A549 (cell line): Measurements from ENCODE around the gene BHLHE23. TPM values are rescaled to one million over a fixed set of nuclear protein-coding genes. Genes with fewer than 3 reads are reported as not detected.
A peak's percentile ranks its signal among the peaks of the same experiment; 100 is the strongest.

Experiments
- ATAC-seq, 2 experiments: fragments of 200-7000 bp in 1 of 2; fragments of >200 bp in 1 of 2; cut with Nextera tagmentation in 1 of 2; cut with Tn5 transposase in 1 of 2; 3 replicates each; pipeline versions ENCODE4 v1.8.0 to v1.9.1; 2018 to 2020; ENCODE audit warnings: mild to moderate bottlenecking in 1 of 2, moderate library complexity in 1 of 2
- CTCF ChIA-PET: fragments of 300-600 bp; sonication (Branson Sonifier 250); formaldehyde crosslinking; extraction: SDS; loops from one replicate; lab custom pipeline; 2021; ENCODE audit warnings: antibody characterized with exemption, inconsistent platforms; lab: Yijun Ruan, JAX
- POLR2A ChIA-PET: fragments of 350-600 bp; formaldehyde crosslinking; extraction: SDS; loops from one replicate; lab custom pipeline; 2021; ENCODE audit warnings: antibody characterized with exemption, inconsistent platforms; lab: Yijun Ruan, JAX
- DNase-seq, 2 experiments: peaks; one replicate each; pipeline versions ENCODE4 v3.0.0 to v3.0.0-alpha.2; 2011 to 2016; ENCODE audit warnings: low read depth in 1 of 2, low spot score in 1 of 2
- FAIRE-seq: peaks from 2 replicates; lab custom pipeline; 2011; peaks lifted over from hg19 to GRCh38; lab: Jason Lieb, UNC
- H3K27ac ChIP-seq, 2 experiments: fragments of >200 bp; sonication (Bioruptor Twin); formaldehyde crosslinking; 3 replicates each; pipeline ENCODE4 v1.5.1; 2016 to 2017
- H3K4me1 ChIP-seq: fragments of >200 bp; sonication (Bioruptor Twin); formaldehyde crosslinking; 3 replicates; pipeline ENCODE4 v1.6.1; 2016
- H3K4me2 ChIP-seq: fragments of >200 bp; sonication (Bioruptor Twin); formaldehyde crosslinking; 3 replicates; pipeline ENCODE4 v1.6.1; 2016
- H3K4me3 ChIP-seq: fragments of >200 bp; sonication (Bioruptor Twin); formaldehyde crosslinking; 3 replicates; pipeline ENCODE4 v1.5.1; 2016
- H3K9me3 ChIP-seq: fragments of >200 bp; sonication (Bioruptor Twin); formaldehyde crosslinking; 3 replicates; pipeline ENCODE4 v1.6.1; 2016
- CEBPB ChIP-seq, 2 experiments: fragments of >200 bp in 1 of 2; sonication (Bioruptor Twin) in 1 of 2; formaldehyde crosslinking in 1 of 2; IDR thresholded peaks; 2 replicates each; pipeline ENCODE4 v1.6.1; 2012 to 2016
- CHD2 ChIP-seq: fragments of 150-350 bp; IDR thresholded peaks from 2 replicates; pipeline ENCODE4 v1.6.1; 2014; ENCODE audit warnings: low read length; ENCODE audit not compliant: partially characterized antibody
- CHD4 ChIP-seq: fragments of 200-600 bp; sonication (generic); IDR thresholded peaks from 2 replicates; pipeline ENCODE4 v1.6.1; 2016; ENCODE audit warnings: antibody characterized with exemption, mild to moderate bottlenecking, borderline replicate concordance
- FOSB ChIP-seq: fragments of 250-450 bp; sonication (Bioruptor Pico); IDR thresholded peaks from 2 replicates; pipeline ENCODE4 v1.5.0; 2020; ENCODE audit warnings: mild to moderate bottlenecking, moderate library complexity
- HDAC2 ChIP-seq: fragments of 200-600 bp; sonication (generic); IDR thresholded peaks from 2 replicates; pipeline ENCODE4 v1.6.1; 2016
- HOXA7 ChIP-seq: fragments of 250-450 bp; sonication (Bioruptor Pico); IDR thresholded peaks from 2 replicates; pipeline ENCODE4 v1.5.0; 2020; ENCODE audit warnings: mild to moderate bottlenecking, moderate library complexity
- KDM5A ChIP-seq: fragments of 200-600 bp; sonication (generic); IDR thresholded peaks from 2 replicates; pipeline ENCODE4 v1.6.1; 2016; ENCODE audit warnings: antibody characterized with exemption, mild to moderate bottlenecking
- MYC ChIP-seq: IDR thresholded peaks from 2 replicates; pipeline ENCODE4 v1.6.1; 2012; ENCODE audit warnings: mild to moderate bottlenecking, inconsistent platforms, low read length, improper control_type of control experiment, borderline replicate concordance
- POLR2AphosphoS2 ChIP-seq: conservative IDR thresholded peaks from 2 replicates; pipeline ENCODE4 v1.6.1; 2012; ENCODE audit warnings: low read length, improper control_type of control experiment, inconsistent platforms
- RNF2 ChIP-seq: fragments of 200-600 bp; sonication (generic); IDR thresholded peaks from 2 replicates; pipeline ENCODE4 v1.6.1; 2016; ENCODE audit warnings: low read depth, mild to moderate bottlenecking, antibody characterized with exemption, moderate library complexity, borderline replicate concordance
- SMC3 ChIP-seq: fragments of >200 bp; sonication (Bioruptor Twin); formaldehyde crosslinking; IDR thresholded peaks from 3 replicates; pipeline ENCODE4 v1.6.1; 2018; ENCODE audit warnings: inconsistent platforms
- SREBF2 ChIP-seq: fragments of 450-650 bp; IDR thresholded peaks from 2 replicates; pipeline ENCODE4 v1.6.1; 2014; ENCODE audit warnings: mild to moderate bottlenecking, moderate library complexity
- WGBS: methylation state at CpG from one replicate; pipeline ENCODE4 v1.1.6; 2017; ENCODE audit errors: missing lambda C conversion rate; 5-methylcytosine and 5-hydroxymethylcytosine counted together
- polyA plus RNA-seq, 4 experiments: library from polyadenylated mRNA; depleted of rRNA in 3 of 4; stranded (reverse); fragments of >200 nt; fragmentation: RNase III in 1 of 4; extraction: RNeasy Plus Mini Kit Qiagen cat#74134 plus additional on column Dnase treatment in 1 of 4; gene quantifications; 2 replicates in 3 of 4; 3 replicates in 1 of 4; pipeline ENCODE4 v1.2.3, GENCODE V29; 2011 to 2017
- TF ChIP-seq, protein P1 (sequence below): fragments of 200-600 bp; sonication (generic); IDR thresholded peaks from 2 replicates; pipeline ENCODE4 v1.6.1; 2016; ENCODE audit warnings: antibody characterized with exemption, mild to moderate bottlenecking, moderate library complexity
- TF ChIP-seq, protein P2 (sequence below): fragments of 250-450 bp; sonication (Bioruptor Pico); IDR thresholded peaks from 2 replicates; pipeline ENCODE4 v1.5.0; 2021; ENCODE audit warnings: mild to moderate bottlenecking, moderate library complexity, borderline replicate concordance
- TF ChIP-seq, protein P3 (sequence below): fragments of 450-650 bp; IDR thresholded peaks from 2 replicates; pipeline ENCODE4 v1.6.1; 2014; ENCODE audit warnings: antibody characterized with exemption
- TF ChIP-seq, protein P4 (sequence below): IDR thresholded peaks from 2 replicates; pipeline ENCODE4 v1.6.1; 2012
- TF ChIP-seq, protein P5 (sequence below): fragments of >200 bp; sonication (Bioruptor Twin); formaldehyde crosslinking; IDR thresholded peaks from 3 replicates; pipeline ENCODE4 v1.6.1; 2016

BHLHE23 gene
- polyA plus RNA-seq, 2 of the 4 experiments (the other 2 are of a cell fraction): not detected

DNA sequence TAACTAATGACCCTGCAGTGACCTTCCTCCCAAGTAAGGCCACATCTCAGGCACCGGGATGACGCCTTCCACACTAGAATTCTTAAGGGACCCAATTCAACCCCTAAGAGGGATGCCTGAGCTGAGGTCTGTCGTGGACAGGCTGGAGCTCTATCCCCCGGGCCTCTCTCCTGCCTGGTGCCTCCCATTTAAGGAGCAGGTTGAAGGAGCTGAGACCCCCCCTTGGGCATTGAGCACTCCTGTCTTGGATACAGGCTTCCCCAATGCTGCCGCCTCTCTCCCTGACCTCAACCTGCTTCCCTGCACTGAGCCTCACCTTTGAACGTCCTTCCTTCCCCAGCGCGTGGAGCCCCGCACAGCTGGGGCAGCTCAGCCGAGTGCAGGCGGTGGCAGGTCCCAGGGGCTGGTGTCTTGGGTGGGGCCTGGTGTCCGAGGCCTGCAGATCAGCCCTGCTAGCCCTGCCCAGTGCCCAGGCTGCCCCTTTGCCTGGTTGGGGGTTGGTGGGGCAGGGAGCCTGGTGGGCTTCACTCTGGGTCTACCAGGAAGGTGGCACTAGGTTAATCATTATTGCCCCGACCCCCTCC is 19.9 kb upstream of the BHLHE23 start:
- ChIA-PET CTCF (interaction anchor here (0.8 to 2.0 kb wide), 5 partner anchors 9 to 119 kb away, joined by 4 to 8 read pairs (median 5); no protein-coding TSS in a partner anchor), POLR2A (no interaction called here)
- WGBS: 61% methylated on average over 7 of the region's 13 CpGs
- no peaks in the 10 kb centered on the region for H3K9me3 ChIP-seq
- TF ChIP-seq CEBPB (IDR thresholded peaks at IDR 0.05) (no peak), RNF2 (no peak), POLR2AphosphoS2 (no peak), HDAC2 (no peak), SMC3 (no peak), FOSB (CRISPR knock-in tag) (no peak), KDM5A (no peak), MYC (no peak), HOXA7 (no peak), SREBF2 (no peak), CHD4 (no peak)
- TF ChIP-seq, protein P1, sequence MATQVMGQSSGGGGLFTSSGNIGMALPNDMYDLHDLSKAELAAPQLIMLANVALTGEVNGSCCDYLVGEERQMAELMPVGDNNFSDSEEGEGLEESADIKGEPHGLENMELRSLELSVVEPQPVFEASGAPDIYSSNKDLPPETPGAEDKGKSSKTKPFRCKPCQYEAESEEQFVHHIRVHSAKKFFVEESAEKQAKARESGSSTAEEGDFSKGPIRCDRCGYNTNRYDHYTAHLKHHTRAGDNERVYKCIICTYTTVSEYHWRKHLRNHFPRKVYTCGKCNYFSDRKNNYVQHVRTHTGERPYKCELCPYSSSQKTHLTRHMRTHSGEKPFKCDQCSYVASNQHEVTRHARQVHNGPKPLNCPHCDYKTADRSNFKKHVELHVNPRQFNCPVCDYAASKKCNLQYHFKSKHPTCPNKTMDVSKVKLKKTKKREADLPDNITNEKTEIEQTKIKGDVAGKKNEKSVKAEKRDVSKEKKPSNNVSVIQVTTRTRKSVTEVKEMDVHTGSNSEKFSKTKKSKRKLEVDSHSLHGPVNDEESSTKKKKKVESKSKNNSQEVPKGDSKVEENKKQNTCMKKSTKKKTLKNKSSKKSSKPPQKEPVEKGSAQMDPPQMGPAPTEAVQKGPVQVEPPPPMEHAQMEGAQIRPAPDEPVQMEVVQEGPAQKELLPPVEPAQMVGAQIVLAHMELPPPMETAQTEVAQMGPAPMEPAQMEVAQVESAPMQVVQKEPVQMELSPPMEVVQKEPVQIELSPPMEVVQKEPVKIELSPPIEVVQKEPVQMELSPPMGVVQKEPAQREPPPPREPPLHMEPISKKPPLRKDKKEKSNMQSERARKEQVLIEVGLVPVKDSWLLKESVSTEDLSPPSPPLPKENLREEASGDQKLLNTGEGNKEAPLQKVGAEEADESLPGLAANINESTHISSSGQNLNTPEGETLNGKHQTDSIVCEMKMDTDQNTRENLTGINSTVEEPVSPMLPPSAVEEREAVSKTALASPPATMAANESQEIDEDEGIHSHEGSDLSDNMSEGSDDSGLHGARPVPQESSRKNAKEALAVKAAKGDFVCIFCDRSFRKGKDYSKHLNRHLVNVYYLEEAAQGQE: no peak
- TF ChIP-seq, protein P2, sequence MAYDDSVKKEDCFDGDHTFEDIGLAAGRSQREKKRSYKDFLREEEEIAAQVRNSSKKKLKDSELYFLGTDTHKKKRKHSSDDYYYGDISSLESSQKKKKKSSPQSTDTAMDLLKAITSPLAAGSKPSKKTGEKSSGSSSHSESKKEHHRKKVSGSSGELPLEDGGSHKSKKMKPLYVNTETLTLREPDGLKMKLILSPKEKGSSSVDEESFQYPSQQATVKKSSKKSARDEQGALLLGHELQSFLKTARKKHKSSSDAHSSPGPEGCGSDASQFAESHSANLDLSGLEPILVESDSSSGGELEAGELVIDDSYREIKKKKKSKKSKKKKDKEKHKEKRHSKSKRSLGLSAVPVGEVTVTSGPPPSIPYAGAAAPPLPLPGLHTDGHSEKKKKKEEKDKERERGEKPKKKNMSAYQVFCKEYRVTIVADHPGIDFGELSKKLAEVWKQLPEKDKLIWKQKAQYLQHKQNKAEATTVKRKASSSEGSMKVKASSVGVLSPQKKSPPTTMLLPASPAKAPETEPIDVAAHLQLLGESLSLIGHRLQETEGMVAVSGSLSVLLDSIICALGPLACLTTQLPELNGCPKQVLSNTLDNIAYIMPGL (CRISPR knock-in tag): no peak
- TF ChIP-seq, protein P3, sequence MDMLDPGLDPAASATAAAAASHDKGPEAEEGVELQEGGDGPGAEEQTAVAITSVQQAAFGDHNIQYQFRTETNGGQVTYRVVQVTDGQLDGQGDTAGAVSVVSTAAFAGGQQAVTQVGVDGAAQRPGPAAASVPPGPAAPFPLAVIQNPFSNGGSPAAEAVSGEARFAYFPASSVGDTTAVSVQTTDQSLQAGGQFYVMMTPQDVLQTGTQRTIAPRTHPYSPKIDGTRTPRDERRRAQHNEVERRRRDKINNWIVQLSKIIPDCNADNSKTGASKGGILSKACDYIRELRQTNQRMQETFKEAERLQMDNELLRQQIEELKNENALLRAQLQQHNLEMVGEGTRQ: no peak
- TF ChIP-seq, protein P4, sequence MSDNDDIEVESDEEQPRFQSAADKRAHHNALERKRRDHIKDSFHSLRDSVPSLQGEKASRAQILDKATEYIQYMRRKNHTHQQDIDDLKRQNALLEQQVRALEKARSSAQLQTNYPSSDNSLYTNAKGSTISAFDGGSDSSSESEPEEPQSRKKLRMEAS: no peak
- H3K27ac ChIP-seq: no peak overlapping the region
- ATAC-seq (no peak), DNase-seq (no peak), FAIRE-seq (no peak)
- H3K4me2 ChIP-seq: no peak overlapping the region
- 0 out of 3 replicates have a peak, but pooled peaks cover 2% of the 10 kb centered on the region for H3K4me1 ChIP-seq
- no peak overlapping the region for H3K4me3 ChIP-seq

DNA sequence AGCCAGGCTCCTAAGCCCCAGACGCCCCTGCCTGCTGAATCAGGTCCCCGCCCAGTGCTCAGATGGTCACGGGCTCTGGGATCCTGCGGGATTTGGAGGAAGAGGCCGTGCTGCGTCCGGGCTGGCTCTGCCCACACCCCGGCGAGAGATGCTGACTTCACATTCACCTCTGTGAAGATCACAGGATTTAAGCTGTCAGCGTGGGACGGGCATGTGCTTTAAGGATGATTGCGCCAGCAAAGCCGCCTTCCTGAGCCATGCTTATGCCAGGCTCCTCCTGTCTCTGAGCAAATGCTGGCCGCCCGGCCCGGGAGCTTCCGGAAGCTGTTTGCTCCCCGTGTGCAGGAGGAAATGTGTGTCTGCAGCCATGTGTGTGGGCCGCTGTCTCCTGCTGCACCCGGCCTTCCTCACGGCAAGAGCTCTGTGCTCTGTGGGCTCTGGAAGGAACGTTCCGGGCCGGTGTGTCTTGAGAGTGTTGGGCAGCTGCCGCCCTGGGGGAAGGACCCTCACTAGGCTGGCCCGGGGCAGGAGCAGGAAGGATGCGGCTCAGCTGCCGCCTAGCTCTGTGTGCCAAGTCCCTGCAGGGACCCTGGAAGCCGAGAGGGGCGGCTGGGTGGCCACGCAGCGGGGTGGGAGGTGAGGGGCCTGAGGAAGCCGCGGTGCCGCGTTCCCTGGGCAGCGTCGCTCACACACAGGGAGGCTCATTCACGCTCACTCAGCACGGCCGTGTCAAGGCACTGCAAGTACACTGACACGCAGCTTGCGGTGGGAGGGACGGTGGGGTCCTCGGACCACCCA is 19.0 kb upstream of the BHLHE23 start:
- no peak overlapping the region for H3K4me3 ChIP-seq
- no peak overlapping the region for H3K4me2 ChIP-seq
- FAIRE-seq (no peak), DNase-seq (peak in 1 of 2 experiments; percentile 23), ATAC-seq (peak in 1 of 2 experiments; percentile 11; a peak in 3 of 6 replicates)
- ChIA-PET CTCF (interaction anchor here (0.8 to 1.7 kb wide), 5 partner anchors 13 to 118 kb away, joined by 3 to 8 read pairs (median 4); no protein-coding TSS in a partner anchor), POLR2A (no interaction called here)
- WGBS: 57% methylated on average over 34 of the region's 45 CpGs
- no peak for TF ChIP-seq CEBPB (IDR thresholded peaks at IDR 0.05)
- TF ChIP-seq, protein P5, sequence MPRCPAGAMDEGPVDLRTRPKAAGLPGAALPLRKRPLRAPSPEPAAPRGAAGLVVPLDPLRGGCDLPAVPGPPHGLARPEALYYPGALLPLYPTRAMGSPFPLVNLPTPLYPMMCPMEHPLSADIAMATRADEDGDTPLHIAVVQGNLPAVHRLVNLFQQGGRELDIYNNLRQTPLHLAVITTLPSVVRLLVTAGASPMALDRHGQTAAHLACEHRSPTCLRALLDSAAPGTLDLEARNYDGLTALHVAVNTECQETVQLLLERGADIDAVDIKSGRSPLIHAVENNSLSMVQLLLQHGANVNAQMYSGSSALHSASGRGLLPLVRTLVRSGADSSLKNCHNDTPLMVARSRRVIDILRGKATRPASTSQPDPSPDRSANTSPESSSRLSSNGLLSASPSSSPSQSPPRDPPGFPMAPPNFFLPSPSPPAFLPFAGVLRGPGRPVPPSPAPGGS: no peak
- TF ChIP-seq CHD2: no peak
- TF ChIP-seq KDM5A: no peak
- 0 out of 3 replicates have a peak, but pooled peaks cover 2% of the 10 kb centered on the region for H3K4me1 ChIP-seq
- H3K27ac ChIP-seq: no peak overlapping the region
- H3K9me3 ChIP-seq: peaks cover 4% of the 10 kb centered on the region; the same call in 2 of the 3 replicates
